Keratinocyte (primary cell): ENCODE data around the gene ZNF343.
"Not testable (repeated sequence)": the region's sequence is repeated elsewhere in the genome, so short reads cannot be mapped to it uniquely, and the experiment has no call there.

Experiments
- EZH2 ChIP-seq: IDR thresholded peaks from one replicate; pipeline ENCODE4 v1.6.1; 2012; ENCODE audit warnings: inconsistent platforms, mild to moderate bottlenecking, low read length, moderate library complexity
- TF ChIP-seq, protein P1 (sequence below), 3 experiments: IDR thresholded peaks in 1 of 3; conservative IDR thresholded peaks in 1 of 3; optimal IDR thresholded peaks in 1 of 3; 2 replicates in 2 of 3; 3 replicates in 1 of 3; pipeline versions ENCODE3 to v1.5.1; 2011; ENCODE audit warnings: low read length in 3 of 3, mild to moderate bottlenecking in 3 of 3, moderate library complexity in 2 of 3, control low read depth in 1 of 3, inconsistent platforms in 1 of 3; ENCODE audit not compliant: insufficient read depth in 2 of 3; ENCODE audit errors: extremely low read depth in 1 of 3

DNA sequence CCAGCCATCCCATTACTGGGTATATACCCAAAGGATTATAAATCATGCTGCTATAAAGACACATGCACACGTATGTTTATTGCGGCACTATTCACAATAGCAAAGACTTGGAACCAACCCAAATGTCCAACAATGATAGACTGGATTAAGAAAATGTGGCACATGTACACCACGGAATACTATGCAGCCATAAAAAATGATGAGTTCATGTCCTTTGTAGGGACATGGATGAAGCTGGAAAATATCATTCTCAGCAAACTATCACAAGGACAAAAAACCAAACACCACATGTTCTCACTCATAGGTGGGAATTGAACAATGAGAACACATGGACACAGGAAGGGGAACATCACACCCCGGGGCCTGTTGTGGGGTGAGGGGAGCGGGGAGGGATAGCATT lies 2.3 kb downstream of the ZNF343 start:
- TF ChIP-seq, protein P1, sequence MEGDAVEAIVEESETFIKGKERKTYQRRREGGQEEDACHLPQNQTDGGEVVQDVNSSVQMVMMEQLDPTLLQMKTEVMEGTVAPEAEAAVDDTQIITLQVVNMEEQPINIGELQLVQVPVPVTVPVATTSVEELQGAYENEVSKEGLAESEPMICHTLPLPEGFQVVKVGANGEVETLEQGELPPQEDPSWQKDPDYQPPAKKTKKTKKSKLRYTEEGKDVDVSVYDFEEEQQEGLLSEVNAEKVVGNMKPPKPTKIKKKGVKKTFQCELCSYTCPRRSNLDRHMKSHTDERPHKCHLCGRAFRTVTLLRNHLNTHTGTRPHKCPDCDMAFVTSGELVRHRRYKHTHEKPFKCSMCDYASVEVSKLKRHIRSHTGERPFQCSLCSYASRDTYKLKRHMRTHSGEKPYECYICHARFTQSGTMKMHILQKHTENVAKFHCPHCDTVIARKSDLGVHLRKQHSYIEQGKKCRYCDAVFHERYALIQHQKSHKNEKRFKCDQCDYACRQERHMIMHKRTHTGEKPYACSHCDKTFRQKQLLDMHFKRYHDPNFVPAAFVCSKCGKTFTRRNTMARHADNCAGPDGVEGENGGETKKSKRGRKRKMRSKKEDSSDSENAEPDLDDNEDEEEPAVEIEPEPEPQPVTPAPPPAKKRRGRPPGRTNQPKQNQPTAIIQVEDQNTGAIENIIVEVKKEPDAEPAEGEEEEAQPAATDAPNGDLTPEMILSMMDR (optimal IDR thresholded peaks at IDR 0.05 in 1 of 3, IDR thresholded peaks at IDR 0.05 in 1 of 3, conservative IDR thresholded peaks at IDR 0.05 in 1 of 3; ENCODE audit: extremely low read depth in 1 of 3, insufficient read depth in 2 of 3, low read length in 3 of 3): not testable (repeated sequence)
- not testable (repeated sequence) for TF ChIP-seq EZH2
